K562 (cell line): Measurements from ENCODE around the gene ARHGEF12. TPM values are rescaled to one million over a fixed set of nuclear protein-coding genes. Genes with fewer than 3 reads are reported as not detected.

Experiments used
- ATAC-seq: fragments of 200-7000 bp; cut with Tn5 transposase; 3 replicates; pipeline ENCODE4 v1.9.1; 2020; ENCODE audit warnings: moderate library complexity
- BruUV-seq: library from RNA; stranded (reverse); fragments of 400-500 nt; replicated peaks from 2 replicates; lab custom pipeline; 2021; lab: Mats Ljungman, UMichigan
- CTCF ChIA-PET: fragments of 300-600 bp; formaldehyde crosslinking; extraction: SDS; loops from one replicate; lab custom pipeline; 2021; ENCODE audit warnings: low intra/inter-chr PET ratio; lab: Yijun Ruan, JAX
- POLR2A ChIA-PET: fragments of 300-600, 350-650 bp; sonication (Branson Sonifier 250); formaldehyde crosslinking; extraction: SDS; loops from one replicate; lab custom pipeline; 2021; ENCODE audit warnings: antibody characterized with exemption, inconsistent platforms; lab: Yijun Ruan, JAX
- DNase-seq, 4 experiments: peaks; one replicate each; pipeline versions ENCODE4 v3.0.0 to v3.0.0-alpha.2; 2011 to 2018; ENCODE audit warnings: low spot score in 3 of 4, mixed read lengths in 3 of 4; ENCODE audit errors: extremely low read depth in 1 of 4
- FAIRE-seq: peaks from 2 replicates; lab custom pipeline; 2011; peaks lifted over from hg19 to GRCh38; lab: Jason Lieb, UNC
- H2AFZ ChIP-seq: 2 replicates; pipeline ENCODE4 v1.6.0; 2011; ENCODE audit warnings: low read depth, low read length, control low read depth, inconsistent platforms
- H3K27ac ChIP-seq: fragments of 200-600 bp; 3 replicates; pipeline ENCODE4 v1.8.0; 2011; ENCODE audit warnings: low read depth, mild to moderate bottlenecking, control low read depth, inconsistent platforms, low read length, moderate library complexity, mixed read lengths; ENCODE audit errors: extremely low read depth
- H3K27me3 ChIP-seq, 2 experiments: fragments of 300-600 bp in 1 of 2; 2 replicates in 1 of 2; 3 replicates in 1 of 2; pipeline versions ENCODE4 v1.6.0 to v1.8.0; 2011; ENCODE audit warnings: inconsistent platforms in 2 of 2, low read length in 2 of 2, mild to moderate bottlenecking in 1 of 2, mixed read lengths in 1 of 2, moderate library complexity in 1 of 2; ENCODE audit not compliant: control insufficient read depth in 2 of 2, insufficient read depth in 2 of 2
- H3K36me3 ChIP-seq: fragments of 300-600 bp; 3 replicates; pipeline ENCODE4 v1.8.0; 2011; ENCODE audit warnings: mild to moderate bottlenecking, low read length, inconsistent platforms; ENCODE audit not compliant: control insufficient read depth, insufficient read depth
- H3K4me1 ChIP-seq, 2 experiments: fragments of 200-600 bp in 1 of 2; replicated peaks in 1 of 2; 2 replicates in 1 of 2; 3 replicates in 1 of 2; pipeline versions ENCODE4 v1.5.1 to v1.8.0; 2011; ENCODE audit warnings: inconsistent platforms in 2 of 2, low read length in 2 of 2, mild to moderate bottlenecking in 1 of 2, mixed read lengths in 1 of 2, moderate library complexity in 1 of 2; ENCODE audit not compliant: control insufficient read depth in 2 of 2, insufficient read depth in 2 of 2
- H3K4me2 ChIP-seq: 2 replicates; pipeline ENCODE4 v1.6.1; 2011; ENCODE audit warnings: low read length, control low read depth, inconsistent platforms, mixed read lengths; ENCODE audit not compliant: insufficient read depth
- H3K4me3 ChIP-seq: fragments of 200-600 bp; sonication (generic), shearing (Covaris generic); 2 replicates; pipeline ENCODE4 v1.5.1; 2016; ENCODE audit warnings: control low read depth, inconsistent platforms
- H3K79me2 ChIP-seq: fragments of 200-600 bp; 3 replicates; pipeline ENCODE4 v1.8.0; 2011; ENCODE audit warnings: low read length, inconsistent platforms; ENCODE audit not compliant: control insufficient read depth, insufficient read depth
- H3K9ac ChIP-seq, 2 experiments: 2 replicates each; pipeline versions ENCODE4 v1.6.0 to v1.6.1; 2011; ENCODE audit warnings: low read depth in 2 of 2, low read length in 2 of 2, control low read depth in 1 of 2, inconsistent platforms in 1 of 2, mild to moderate bottlenecking in 1 of 2, mixed read lengths in 1 of 2; ENCODE audit not compliant: insufficient read depth in 1 of 2
- H3K9me1 ChIP-seq: one replicate; pipeline ENCODE4 v1.6.0; 2011; ENCODE audit warnings: inconsistent platforms, mild to moderate bottlenecking, low read length, moderate library complexity; ENCODE audit not compliant: control insufficient read depth, insufficient read depth
- H3K9me3 ChIP-seq: replicated peaks from 2 replicates; pipeline ENCODE4 v1.5.1; 2011; ENCODE audit warnings: low read depth, low read length, inconsistent platforms; ENCODE audit not compliant: control insufficient read depth, insufficient read depth
- H4K20me1 ChIP-seq: replicated peaks from 2 replicates; pipeline ENCODE4 v1.6.1; 2011; ENCODE audit warnings: low read length, inconsistent platforms, mixed read lengths; ENCODE audit not compliant: control insufficient read depth, insufficient read depth
- CHCHD3 ChIP-seq: fragments of 250-450 bp; sonication (Bioruptor Pico); IDR thresholded peaks from 2 replicates; pipeline ENCODE4 v2.1.2; 2022; ENCODE audit warnings: mild to moderate bottlenecking
- CHD7 ChIP-seq: fragments of 200-600 bp; sonication (generic); IDR thresholded peaks from one replicate; pipeline ENCODE4 v1.6.1; 2012; ENCODE audit warnings: mild to moderate bottlenecking, low read depth, low read length, inconsistent platforms
- EGR1 ChIP-seq: fragments of 450-650 bp; conservative IDR thresholded peaks from 2 replicates; pipeline ENCODE4 v1.6.1; 2017; ENCODE audit warnings: mild to moderate bottlenecking
- HSF4 ChIP-seq: fragments of 250-450 bp; sonication (Bioruptor Pico); IDR thresholded peaks from 2 replicates; pipeline ENCODE4 v2.1.2; 2022; ENCODE audit warnings: mild to moderate bottlenecking, moderate library complexity, borderline replicate concordance
- KDM5B ChIP-seq: fragments of 200-600 bp; sonication (generic); IDR thresholded peaks from 2 replicates; pipeline ENCODE4 v1.6.1; 2012; ENCODE audit warnings: low read depth, mild to moderate bottlenecking, moderate library complexity, low read length, control low read depth, inconsistent platforms; ENCODE audit not compliant: insufficient replicate concordance
- KLF10 ChIP-seq: fragments of 250-450 bp; sonication (Bioruptor Pico); IDR thresholded peaks from 2 replicates; pipeline ENCODE4 v1.6.1; 2021; ENCODE audit warnings: matching md5 sums
- SRSF7 ChIP-seq: fragments of 200-400 bp; formaldehyde crosslinking; optimal IDR thresholded peaks from 2 replicates; pipeline ENCODE3; 2017; ENCODE audit warnings: mild to moderate bottlenecking, low read depth, low read length
- THRAP3 ChIP-seq: fragments of 450-650 bp; IDR thresholded peaks from 2 replicates; pipeline ENCODE4 v1.6.1; 2016; ENCODE audit warnings: mild to moderate bottlenecking, inconsistent platforms, borderline replicate concordance
- ZBTB49 ChIP-seq: sonication (generic); formaldehyde crosslinking; IDR thresholded peaks from 2 replicates; pipeline ENCODE4 v1.8.0; 2022; ENCODE audit warnings: missing genetic modification reagents, mild to moderate bottlenecking, borderline replicate concordance
- WGBS: fragments of 100-300 bp; shearing (Covaris generic); methylation state at CpG from one replicate; pipeline ENCODE4 v1.1.6; 2016; ENCODE audit warnings: low coverage, mixed read lengths; ENCODE audit not compliant: insufficient coverage; ENCODE audit errors: missing lambda C conversion rate; 5-methylcytosine and 5-hydroxymethylcytosine counted together
- in situ Hi-C: fragments of 300-500 bp; cut with MboI; formaldehyde crosslinking; loops from 4 replicates; pipeline ENCODE4 v1.15.0; 2018; ENCODE audit warnings: inconsistent platforms, mixed read lengths
- intact Hi-C: fragments of 100-400 bp; cut with micrococcal nuclease; formaldehyde crosslinking; loops from 2 replicates; pipeline ENCODE4 v1.14.2; 2022
- polyA plus RNA-seq, 8 experiments: library from polyadenylated mRNA; depleted of rRNA in 4 of 8; stranded (reverse) in 5 of 8; unstranded in 3 of 8; fragments of >200 nt; fragmentation: Nextera tagmentation in 2 of 8; fragmentation: Illumina TruSeq in 1 of 8; extraction: Ambion mirVana in 2 of 8; extraction: Trizol in 1 of 8; gene quantifications; 2 replicates each; pipeline versions ENCODE4 v1.2.1 to v1.2.3, GENCODE V29; 2011 to 2014; ENCODE audit warnings: inconsistent platforms in 1 of 8, missing spikeins in 1 of 8
- total RNA-seq, 7 experiments: library from RNA; depleted of rRNA in 6 of 7; stranded (reverse); fragments of >200 nt in 6 of 7; fragmentation: Illumina TruSeq in 2 of 7; extraction: Trizol in 2 of 7; gene quantifications; 2 replicates each; pipeline versions ENCODE4 v1.2.1 to v1.2.3, GENCODE V29; 2011 to 2021; ENCODE audit warnings: low replicate concordance in 1 of 7

Gene ARHGEF12
- total and polyA plus RNA-seq, 9 of the 15 experiments (the other 6 are each of a cell fraction or from before 2014, with no cell fraction given) = 3.5 to 51.7 (median 29.5) TPM

- ChIA-PET POLR2A (no interaction called here), CTCF (no interaction called here)
- FAIRE-seq (no peak), ATAC-seq (no peak), DNase-seq (no peak)
- H4K20me1 ChIP-seq = no peaks in the 10 kb centered on the region
- no peaks in the 10 kb centered on the region for H3K27me3 ChIP-seq
- no peak overlapping the region for H3K4me2 ChIP-seq
- H3K9me3 ChIP-seq = no peaks in the 10 kb centered on the region
- in situ Hi-C loops (no loop called here), intact Hi-C loops (no loop called here)
- no peak overlapping the region for H3K27ac ChIP-seq
- H3K4me1 ChIP-seq = no peaks in the 10 kb centered on the region
- no peak overlapping the region for H3K4me3 ChIP-seq
- no peak overlapping the region for H3K9ac ChIP-seq
- H3K79me2 ChIP-seq = no peaks in the 10 kb centered on the region
- 89% methylated on average over 3 of the region's 3 CpGs for WGBS
- no peak overlapping the region for H2AFZ ChIP-seq
- H3K36me3 ChIP-seq = peaks cover 73% of the 10 kb centered on the region
- no peaks in the 10 kb centered on the region for H3K9me1 ChIP-seq
- no TSS peak for BruUV-seq
- TF ChIP-seq SRSF7 (no peak), EGR1 (no peak), CHCHD3 (no peak), ZBTB49 (no peak), CHD7 (no peak), HSF4 (CRISPR knock-in tag) (no peak), KDM5B (no peak), KLF10 (CRISPR knock-in tag) (no peak), THRAP3 (no peak)
Measured at GRCh38 chr11:120471994-120472393, 135.8 kb downstream of the ARHGEF12 start.
